ENCODE data around the gene SCRN2. TPM values are rescaled to one million over a fixed set of nuclear protein-coding genes. Genes with fewer than 3 reads are reported as not detected.

The SCRN2 gene
- total and polyA plus RNA-seq, 2 of the 13 experiments (the other 11 are each of a cell fraction or from before 2014, with no cell fraction given) = 21.7 to 29.5 TPM

DNA sequence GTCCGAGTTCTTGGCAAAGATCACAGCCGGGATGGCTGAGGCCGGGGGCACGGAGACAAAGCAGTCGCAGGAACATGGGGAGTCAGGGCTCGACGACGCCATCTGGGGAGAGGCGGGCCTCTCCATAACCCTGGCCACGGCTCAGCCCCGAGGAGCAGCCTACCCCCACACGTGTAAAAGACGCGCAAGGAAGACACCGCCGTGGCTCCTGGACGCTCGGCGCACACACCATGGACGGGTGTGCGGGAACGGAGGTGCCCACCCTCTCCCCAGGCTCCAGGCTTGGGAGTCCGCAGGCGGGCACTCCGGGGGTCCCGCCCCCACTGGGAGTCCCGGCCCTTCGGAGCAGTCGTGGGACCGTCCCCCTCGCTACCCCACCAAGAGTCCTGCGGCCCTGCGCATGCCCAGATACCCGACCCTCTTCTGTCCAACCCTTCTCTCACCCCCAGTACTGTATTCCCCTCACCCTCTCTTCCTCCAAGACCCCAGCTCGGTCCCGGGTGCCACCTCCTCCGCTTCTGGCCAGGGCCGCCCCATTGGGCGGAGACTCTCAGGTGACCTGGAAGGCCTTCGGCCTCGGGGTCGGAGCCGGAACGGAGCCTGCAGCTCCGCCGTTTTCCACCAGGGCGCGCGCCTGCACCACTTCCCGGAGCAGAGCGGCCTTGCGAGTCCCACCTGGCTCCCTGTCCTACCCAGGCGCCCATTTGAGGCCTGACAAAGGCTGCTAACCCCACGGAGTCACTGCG lies at the start of gene SCRN2 (continued):
- peak; percentile 59 for TF ChIP-seq ZNF503 (CRISPR knock-in tag; IDR thresholded peaks at IDR 0.05)
- TF ChIP-seq ZNF235 (CRISPR knock-in tag; IDR thresholded peaks at IDR 0.05; ENCODE audit: borderline replicate concordance) = no peak
- peak; percentile 77; the same call in 1 of the 2 replicates for TF ChIP-seq SNAI1 (CRISPR knock-in tag; IDR thresholded peaks at IDR 0.05; ENCODE audit: borderline replicate concordance)
- TF ChIP-seq ZNF782 (CRISPR knock-in tag; IDR thresholded peaks at IDR 0.05; ENCODE audit: borderline replicate concordance) = peak; percentile 70; the same call in 1 of the 2 replicates
- no peak for TF ChIP-seq REST (IDR thresholded peaks at IDR 0.05; ENCODE audit: borderline replicate concordance in 1 of 2, low read depth in 1 of 2, low read length in 2 of 2)
- TF ChIP-seq, protein P1, sequence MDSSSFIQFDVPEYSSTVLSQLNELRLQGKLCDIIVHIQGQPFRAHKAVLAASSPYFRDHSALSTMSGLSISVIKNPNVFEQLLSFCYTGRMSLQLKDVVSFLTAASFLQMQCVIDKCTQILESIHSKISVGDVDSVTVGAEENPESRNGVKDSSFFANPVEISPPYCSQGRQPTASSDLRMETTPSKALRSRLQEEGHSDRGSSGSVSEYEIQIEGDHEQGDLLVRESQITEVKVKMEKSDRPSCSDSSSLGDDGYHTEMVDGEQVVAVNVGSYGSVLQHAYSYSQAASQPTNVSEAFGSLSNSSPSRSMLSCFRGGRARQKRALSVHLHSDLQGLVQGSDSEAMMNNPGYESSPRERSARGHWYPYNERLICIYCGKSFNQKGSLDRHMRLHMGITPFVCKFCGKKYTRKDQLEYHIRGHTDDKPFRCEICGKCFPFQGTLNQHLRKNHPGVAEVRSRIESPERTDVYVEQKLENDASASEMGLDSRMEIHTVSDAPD (CRISPR knock-in tag; IDR thresholded peaks at IDR 0.05) = 0 out of 2 replicates have a peak, but pooled peaks have one; percentile 48
- TF ChIP-seq ZBTB7A (CRISPR knock-in tag; IDR thresholded peaks at IDR 0.05) = peak; percentile 16; the same call in 1 of the 2 replicates
- no peak for TF ChIP-seq ATM (IDR thresholded peaks at IDR 0.05; ENCODE audit: borderline replicate concordance)
- peak; percentile 40 to 78; a peak in 3 of 4 replicates for TF ChIP-seq POLR2A (IDR thresholded peaks at IDR 0.05; ENCODE audit: insufficient read depth in 1 of 2, low read depth in 2 of 2, low read length in 2 of 2)
- 0 out of 2 replicates have a peak, but pooled peaks have one; percentile 65 for TF ChIP-seq ZNF20 (CRISPR knock-in tag; IDR thresholded peaks at IDR 0.05)
- TF ChIP-seq ZNF24 (IDR thresholded peaks at IDR 0.05) = no peak
- TF ChIP-seq KIAA2018 (CRISPR knock-in tag; IDR thresholded peaks at IDR 0.05; ENCODE audit: borderline replicate concordance) = 0 out of 2 replicates have a peak, but pooled peaks have one; percentile 22
- TF ChIP-seq NR2F2 (IDR thresholded peaks at IDR 0.05; ENCODE audit: borderline replicate concordance, low read depth) = no peak

Data from HepG2 (cell line).